Mesothelial cell of epicardium (in vitro differentiated cells): ENCODE measurements around the gene TMEM129. TPM values are rescaled to one million over a fixed set of nuclear protein-coding genes. Genes with fewer than 3 reads are reported as not detected.

Experiments
- DNase-seq, 2 experiments: peaks; one replicate each; pipeline ENCODE4 v3.0.0; 2021; ENCODE audit warnings: low spot score in 2 of 2; ENCODE audit not compliant: unreplicated experiment in 2 of 2
- H3K27ac Mint-ChIP-seq: 2 replicates; pipeline ENCODE4 v1.8.0; 2021; ENCODE audit warnings: mixed read lengths
- H3K27me3 Mint-ChIP-seq: 2 replicates; pipeline ENCODE4 v1.8.0; 2021; ENCODE audit warnings: low read depth, mixed read lengths
- H3K36me3 Mint-ChIP-seq: 2 replicates; pipeline ENCODE4 v1.8.0; 2021; ENCODE audit warnings: mixed read lengths
- H3K4me1 Mint-ChIP-seq: 2 replicates; pipeline ENCODE4 v1.8.0; 2021; ENCODE audit warnings: mixed read lengths
- H3K4me3 Mint-ChIP-seq: 2 replicates; pipeline ENCODE4 v1.8.0; 2021; ENCODE audit warnings: mild to moderate bottlenecking, moderate library complexity, mixed read lengths
- H3K9me3 Mint-ChIP-seq: 2 replicates; pipeline ENCODE4 v1.8.0; 2021; ENCODE audit warnings: mixed read lengths
- CTCF ChIP-seq: fragments of 200-600 bp; sonication (generic); IDR thresholded peaks from one replicate; pipeline ENCODE4 v1.5.0; 2021; ENCODE audit warnings: antibody characterized with exemption; ENCODE audit not compliant: unreplicated experiment
- total RNA-seq: library from RNA; stranded (reverse); gene quantifications from 3 replicates; pipeline ENCODE4 v1.2.1, GENCODE V29; 2021

Gene TMEM129
- total RNA-seq, 1 donor from 2014 or later: 37.8 TPM

GRCh38 chr4:1726146-1726934, 5.2 kb upstream of the TMEM129 start:
- Mint-ChIP-seq H3K4me3 (no peak overlapping the region), H3K27me3 (no peaks in the 10 kb centered on the region), H3K9me3 (no peaks in the 10 kb centered on the region), H3K36me3 (peaks cover 11% of the 10 kb centered on the region), H3K27ac (peak overlapping the region; percentile 60), H3K4me1 (peaks cover 19% of the 10 kb centered on the region)
- peak; percentile 80 to 96 for DNase-seq
- peak; percentile 99 for TF ChIP-seq CTCF

DNA sequence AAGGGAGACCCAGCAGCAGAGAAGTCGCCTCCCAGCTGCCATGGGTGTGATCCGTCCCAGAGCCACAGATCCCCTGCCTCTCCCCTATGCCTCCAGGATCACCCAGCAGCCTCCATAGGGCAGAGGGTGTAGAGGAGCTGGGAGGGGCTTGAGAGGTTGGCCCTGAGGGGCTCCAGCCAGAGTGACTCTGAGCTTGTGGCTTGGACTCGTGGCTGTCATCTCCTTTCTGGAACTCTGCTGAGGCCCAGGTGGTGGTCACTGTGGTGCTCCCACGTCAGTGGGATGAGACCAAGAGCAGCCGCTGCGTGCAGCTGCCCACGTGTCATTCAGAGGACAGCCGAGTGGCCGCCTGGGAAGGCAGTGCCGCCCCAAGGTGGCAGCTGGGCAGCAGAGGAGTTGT, 4.4 kb upstream of the TMEM129 start:
- Mint-ChIP-seq H3K4me3 (no peak overlapping the region), H3K27ac (no peak overlapping the region), H3K27me3 (no peaks in the 10 kb centered on the region), H3K36me3 (peaks cover 8% of the 10 kb centered on the region), H3K4me1 (peaks cover 19% of the 10 kb centered on the region), H3K9me3 (no peaks in the 10 kb centered on the region)
- TF ChIP-seq CTCF: no peak
- no peak for DNase-seq

DNA sequence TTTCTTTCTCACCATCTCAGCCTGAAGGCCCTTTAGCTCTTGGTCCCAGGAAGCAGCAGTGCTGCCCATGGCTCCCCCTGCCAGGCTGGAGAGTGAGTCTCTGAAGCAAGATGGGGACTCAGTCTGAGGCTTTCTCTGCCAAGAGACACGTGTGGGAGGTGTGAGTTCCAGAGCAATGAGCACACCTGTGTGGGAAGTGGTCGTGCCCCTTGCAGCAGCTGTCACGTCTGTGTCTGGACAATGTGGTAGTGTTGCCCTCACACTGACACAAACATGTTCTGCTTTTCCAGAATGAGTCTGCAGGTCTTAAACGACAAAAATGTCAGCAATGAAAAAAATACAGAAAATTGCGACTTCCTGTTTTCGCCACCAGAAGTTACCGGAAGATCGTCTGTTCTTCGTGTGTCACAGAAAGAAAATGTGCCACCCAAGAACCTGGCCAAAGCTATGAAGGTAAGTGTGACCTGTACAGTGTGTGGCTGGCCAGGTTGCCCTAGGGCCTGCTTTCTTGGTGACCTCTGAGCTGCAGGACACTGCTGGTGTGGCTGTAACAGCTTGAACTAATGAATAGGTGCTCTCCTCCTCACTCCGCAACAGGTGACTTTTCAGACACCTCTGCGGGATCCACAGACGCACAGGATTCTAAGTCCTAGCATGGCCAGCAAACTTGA, 2.1 kb upstream of the TMEM129 start:
- Mint-ChIP-seq H3K36me3 (peaks cover 8% of the 10 kb centered on the region), H3K4me3 (peak overlapping the region; percentile 84), H3K9me3 (no peaks in the 10 kb centered on the region), H3K27me3 (no peaks in the 10 kb centered on the region), H3K27ac (no peak overlapping the region), H3K4me1 (peaks cover 30% of the 10 kb centered on the region)
- no peak for TF ChIP-seq CTCF
- no peak for DNase-seq

- Mint-ChIP-seq H3K4me3 (peak overlapping the region; percentile 84), H3K27me3 (no peaks in the 10 kb centered on the region), H3K27ac (peak overlapping the region; percentile 76), H3K4me1 (peaks cover 30% of the 10 kb centered on the region), H3K9me3 (no peaks in the 10 kb centered on the region), H3K36me3 (peaks cover 5% of the 10 kb centered on the region)
- DNase-seq: no peak
- no peak for TF ChIP-seq CTCF
These were observed 1.5 kb upstream of the TMEM129 start for GRCh38 chr4:1722551-1723118.

DNA sequence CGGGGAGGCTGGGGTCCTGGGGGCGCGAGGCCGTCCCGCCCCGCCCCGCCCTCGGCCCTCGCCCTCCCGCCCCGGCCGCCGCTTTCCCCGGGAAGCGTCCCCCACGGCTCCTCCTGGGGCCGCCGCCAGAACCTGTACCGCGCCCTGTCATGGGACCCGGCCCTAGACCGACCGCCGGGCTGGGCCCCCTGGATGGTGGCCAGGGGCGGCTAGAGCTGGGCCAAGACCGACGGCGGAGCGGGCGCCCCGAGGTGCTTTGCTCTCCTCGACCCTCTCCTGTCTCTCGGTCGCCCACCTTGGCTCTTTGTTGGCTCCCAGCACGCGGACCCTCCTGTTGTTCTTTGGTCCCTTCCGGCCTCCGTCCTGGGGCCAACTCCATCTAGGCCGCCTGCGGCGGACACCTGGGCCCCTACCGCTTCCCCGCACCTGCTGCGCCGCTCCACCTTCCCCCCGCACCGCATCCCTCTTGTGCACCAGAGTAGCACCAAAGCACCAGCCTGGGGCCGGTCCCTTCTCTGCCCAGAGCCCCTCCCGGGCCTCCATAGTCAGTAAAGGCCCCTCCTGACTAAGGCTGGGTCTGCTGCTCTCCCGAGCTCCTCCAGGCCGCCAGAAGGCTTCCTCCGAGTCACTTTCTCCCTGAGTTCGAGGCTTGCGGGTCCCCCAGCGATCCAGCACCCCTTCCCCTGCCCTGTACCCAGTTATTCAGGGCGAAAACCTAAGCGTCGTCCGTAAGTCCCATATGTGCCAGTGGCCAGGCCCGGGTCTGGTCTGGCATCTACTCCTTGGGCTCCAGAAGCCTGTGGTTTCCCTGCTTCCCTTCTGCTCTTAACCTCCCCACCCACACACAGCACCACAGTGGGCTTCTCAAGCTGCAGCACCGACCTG, 785 bp upstream of the TMEM129 start:
- Mint-ChIP-seq H3K4me1 (peaks cover 30% of the 10 kb centered on the region), H3K4me3 (peak overlapping the region; percentile 84), H3K27ac (peak overlapping the region; percentile 76), H3K9me3 (no peaks in the 10 kb centered on the region), H3K36me3 (peaks cover 5% of the 10 kb centered on the region), H3K27me3 (no peaks in the 10 kb centered on the region)
- DNase-seq: no peak
- TF ChIP-seq CTCF: no peak
